GM06990 (cell line): ENCODE measurements around the gene TLR2.

Source experiments
- DNase-seq: peaks from one replicate; pipeline ENCODE4 v3.0.0-alpha.2; 2011; ENCODE audit not compliant: insufficient read length; ENCODE audit errors: extremely low read depth
- H3K27me3 ChIP-seq: replicated peaks from 2 replicates; pipeline ENCODE4 v1.6.0; 2011; ENCODE audit warnings: low read length; ENCODE audit not compliant: control insufficient read depth, insufficient read depth
- H3K36me3 ChIP-seq: 2 replicates; pipeline ENCODE4 v1.5.1; 2011; ENCODE audit warnings: low read length; ENCODE audit not compliant: control insufficient read depth, insufficient read depth
- H3K4me3 ChIP-seq: replicated peaks from 2 replicates; pipeline ENCODE4 v1.5.1; 2011; ENCODE audit warnings: low read depth, mild to moderate bottlenecking, control low read depth, low read length
- TF ChIP-seq, protein P1 (sequence below): IDR thresholded peaks from 2 replicates; pipeline ENCODE4 v1.5.1; 2011; ENCODE audit warnings: low read length, control low read depth, mild to moderate bottlenecking, inconsistent platforms; ENCODE audit not compliant: insufficient read depth, poor library complexity, severe bottlenecking

The TLR2 gene

DNA sequence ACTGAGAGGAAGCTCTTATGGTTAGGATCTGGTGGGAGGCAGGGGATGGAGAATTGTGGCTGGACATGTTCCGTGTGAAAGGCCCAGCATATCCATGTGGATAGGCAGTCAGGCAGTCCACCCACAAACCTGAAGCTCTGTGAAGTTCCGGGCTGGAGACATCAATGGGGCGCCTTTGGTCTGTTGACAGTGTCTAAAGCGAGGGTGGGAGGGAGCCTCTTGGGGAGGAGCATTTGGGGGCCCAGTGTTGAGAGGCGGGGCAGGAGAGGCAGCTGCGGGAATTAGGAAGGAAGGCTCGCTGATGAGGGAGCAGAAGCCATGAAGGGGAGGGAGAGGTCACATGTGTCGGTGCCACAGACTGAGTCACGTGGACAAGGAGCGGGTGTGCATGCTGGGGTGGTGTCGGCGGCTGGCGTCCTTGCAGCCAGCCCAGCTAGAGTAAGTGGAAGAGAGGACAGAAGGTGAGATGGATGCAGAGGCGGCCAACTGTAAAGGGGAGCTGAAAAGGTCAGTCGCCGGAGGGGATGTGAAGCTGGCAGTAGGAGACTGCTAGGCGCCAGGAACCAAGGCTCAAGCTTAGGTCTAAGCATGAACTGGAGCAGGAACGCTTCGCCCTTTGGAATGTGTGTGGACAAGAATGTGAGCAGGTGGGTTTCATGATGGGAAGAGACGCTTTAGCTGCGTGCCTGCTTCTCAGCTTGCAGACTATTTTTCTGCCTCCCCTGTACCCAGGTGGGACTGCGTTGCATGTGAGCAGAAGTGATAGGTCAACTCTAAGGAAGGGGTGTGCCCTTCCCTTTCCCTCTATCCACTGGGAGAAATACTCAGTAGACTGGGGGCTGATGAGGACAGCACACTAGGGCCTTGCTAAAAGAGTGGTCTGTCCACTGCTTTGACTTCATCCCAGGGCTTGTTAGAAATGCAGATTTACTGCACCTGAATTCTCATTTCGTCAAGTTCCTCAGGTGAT, 44.0 kb upstream of the TLR2 start:
- DNase-seq, result no peak
- Histone ChIP-seq H3K27me3 (no peaks in the 10 kb centered on the region), H3K4me3 (no peak overlapping the region), H3K36me3 (peaks cover 11% of the 10 kb centered on the region)
- TF ChIP-seq, protein P1, sequence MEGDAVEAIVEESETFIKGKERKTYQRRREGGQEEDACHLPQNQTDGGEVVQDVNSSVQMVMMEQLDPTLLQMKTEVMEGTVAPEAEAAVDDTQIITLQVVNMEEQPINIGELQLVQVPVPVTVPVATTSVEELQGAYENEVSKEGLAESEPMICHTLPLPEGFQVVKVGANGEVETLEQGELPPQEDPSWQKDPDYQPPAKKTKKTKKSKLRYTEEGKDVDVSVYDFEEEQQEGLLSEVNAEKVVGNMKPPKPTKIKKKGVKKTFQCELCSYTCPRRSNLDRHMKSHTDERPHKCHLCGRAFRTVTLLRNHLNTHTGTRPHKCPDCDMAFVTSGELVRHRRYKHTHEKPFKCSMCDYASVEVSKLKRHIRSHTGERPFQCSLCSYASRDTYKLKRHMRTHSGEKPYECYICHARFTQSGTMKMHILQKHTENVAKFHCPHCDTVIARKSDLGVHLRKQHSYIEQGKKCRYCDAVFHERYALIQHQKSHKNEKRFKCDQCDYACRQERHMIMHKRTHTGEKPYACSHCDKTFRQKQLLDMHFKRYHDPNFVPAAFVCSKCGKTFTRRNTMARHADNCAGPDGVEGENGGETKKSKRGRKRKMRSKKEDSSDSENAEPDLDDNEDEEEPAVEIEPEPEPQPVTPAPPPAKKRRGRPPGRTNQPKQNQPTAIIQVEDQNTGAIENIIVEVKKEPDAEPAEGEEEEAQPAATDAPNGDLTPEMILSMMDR, result no peak

DNA sequence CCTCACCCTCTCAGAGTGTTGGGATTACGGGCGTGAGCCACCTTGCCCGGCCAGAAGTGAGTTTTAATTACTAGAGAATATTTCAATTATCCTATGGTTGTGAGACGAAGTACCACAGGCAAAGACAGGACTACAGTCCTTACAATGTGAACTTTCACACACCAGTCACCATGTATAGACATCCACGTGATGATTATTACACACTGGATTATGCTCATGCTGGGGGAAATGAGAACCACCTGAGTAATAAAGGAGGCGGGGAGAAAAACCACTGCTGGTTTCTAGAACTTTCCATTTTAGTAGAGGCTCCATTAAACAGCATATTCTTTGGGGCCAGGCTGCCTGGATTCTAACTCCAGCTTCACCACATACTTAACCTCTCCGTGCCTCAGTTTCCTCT, 42.5 kb upstream of the TLR2 start:
- Histone ChIP-seq H3K4me3 (no peak overlapping the region), H3K36me3 (peaks cover 5% of the 10 kb centered on the region), H3K27me3 (no peaks in the 10 kb centered on the region)
- TF ChIP-seq, protein P1, result no peak
- no peak for DNase-seq

DNA sequence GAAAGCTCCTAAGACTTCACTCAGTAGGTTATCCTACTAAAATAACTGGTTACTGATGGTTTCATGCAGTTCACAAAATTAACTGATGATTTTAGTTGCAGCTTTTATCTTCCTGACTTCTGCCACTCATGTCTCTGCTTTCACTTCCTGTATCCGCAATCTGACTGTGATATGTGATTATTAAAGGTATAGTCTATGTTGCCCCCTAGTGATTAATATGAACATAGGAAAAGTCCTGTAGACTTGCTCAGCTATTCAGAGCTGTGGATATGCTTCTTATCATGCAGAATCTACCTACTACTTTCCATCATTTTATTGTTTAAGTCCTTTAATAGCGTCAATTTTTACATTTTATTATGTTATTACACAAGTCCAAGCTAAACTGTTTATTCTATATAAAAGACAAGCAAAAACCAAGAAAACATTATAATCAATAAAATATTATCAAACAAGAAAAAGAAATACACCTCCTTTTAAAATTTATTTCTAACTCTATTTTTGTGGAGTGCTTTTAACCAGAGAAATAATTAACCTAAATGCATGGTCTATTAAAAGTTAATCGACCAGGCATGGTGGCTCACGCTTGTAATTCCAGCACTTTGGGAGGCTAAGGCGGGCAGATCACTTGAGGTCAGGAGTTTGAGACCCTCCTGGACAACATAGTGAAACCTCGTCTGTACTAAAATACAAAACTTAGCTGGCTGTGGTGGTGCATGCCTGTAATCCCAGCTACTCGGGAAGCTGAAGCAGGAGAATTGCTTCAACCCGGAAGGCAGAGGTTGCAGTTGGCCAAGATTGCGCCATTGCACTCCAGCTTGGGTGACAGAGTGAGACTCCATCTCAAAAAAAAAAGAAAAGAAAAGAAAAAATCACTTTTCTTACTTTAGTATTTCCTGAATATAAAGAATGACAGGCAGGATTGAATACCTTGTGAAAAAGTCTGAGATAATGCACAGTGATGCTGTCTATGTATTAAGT, 40.4 kb upstream of the TLR2 start:
- TF ChIP-seq, protein P1, result peak; percentile 38
- Histone ChIP-seq H3K27me3 (no peaks in the 10 kb centered on the region), H3K4me3 (no peak overlapping the region), H3K36me3 (no peaks in the 10 kb centered on the region)
- DNase-seq, result peak; percentile 31

DNA sequence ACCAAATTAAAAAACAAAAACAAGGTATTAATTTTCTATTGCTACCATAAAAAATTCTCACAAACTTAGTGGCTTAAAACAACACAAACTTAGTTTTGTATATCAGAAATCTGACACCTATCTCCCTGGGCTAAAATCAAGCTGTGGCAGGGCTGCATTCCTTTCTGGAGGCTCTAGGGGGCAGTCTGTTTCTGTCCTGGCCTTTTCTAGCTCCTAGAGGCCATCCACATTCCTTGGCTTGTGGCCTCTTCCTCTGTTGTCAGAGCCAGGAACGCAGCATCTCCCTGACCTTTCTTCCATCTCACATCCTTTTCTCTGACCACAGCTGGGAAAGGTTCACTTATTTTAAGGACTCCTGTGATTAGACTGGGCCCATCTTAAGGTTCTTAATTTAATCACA, 38.9 kb upstream of the TLR2 start:
- TF ChIP-seq, protein P1, result peak; percentile 45
- Histone ChIP-seq H3K4me3 (no peak overlapping the region), H3K36me3 (no peaks in the 10 kb centered on the region), H3K27me3 (no peaks in the 10 kb centered on the region)
- no peak for DNase-seq

DNA sequence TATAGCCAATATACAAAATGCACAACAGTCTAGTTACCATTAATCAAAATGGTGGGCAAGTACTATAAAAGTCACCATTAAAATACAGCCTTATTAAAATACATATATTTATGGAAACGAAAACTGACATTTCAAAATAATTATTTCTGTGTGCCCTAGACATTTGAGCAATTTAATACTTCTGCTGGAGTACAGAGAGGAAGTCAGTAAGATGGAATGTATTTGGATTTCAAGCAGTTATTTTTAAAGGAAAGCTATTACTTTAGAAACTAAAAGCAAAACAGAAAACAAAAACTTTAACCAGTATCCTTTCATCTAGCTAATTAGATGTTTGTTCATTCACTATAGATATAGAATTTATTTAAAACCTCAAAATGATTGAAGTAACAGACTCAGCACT, 37.8 kb upstream of the TLR2 start:
- H3K27me3 ChIP-seq, result no peaks in the 10 kb centered on the region
- no peaks in the 10 kb centered on the region for H3K36me3 ChIP-seq
- TF ChIP-seq, protein P1, result no peak
- DNase-seq, result no peak
- no peak overlapping the region for H3K4me3 ChIP-seq
